Stomach (tissue), 9 donors: Measurements from ENCODE around the gene TAS1R3. TPM values are rescaled to one million over a fixed set of nuclear protein-coding genes. Genes with fewer than 3 reads are reported as not detected.
A peak's percentile ranks its signal among the peaks of the same experiment; 100 is the strongest.

Experiments used
- DNase-seq, 2 donors: peaks; one replicate each; pipeline versions ENCODE4 v3.0.0 to v3.0.0-alpha.2; 2013 to 2019
- H3K27ac ChIP-seq, 5 donors: fragments of 200-600 bp in 4 of 5; sonication (generic) in 4 of 5; one replicate each; pipeline ENCODE4 v1.5.1; 2013 to 2019; ENCODE audit warnings: mild to moderate bottlenecking in 1 of 5, moderate library complexity in 1 of 5
- H3K27me3 ChIP-seq, 3 donors: fragments of 200-600 bp; sonication (generic); one replicate each; pipeline ENCODE4 v1.5.1; 2017 to 2019; ENCODE audit warnings: mixed run types in 1 of 3
- H3K36me3 ChIP-seq, 4 donors: fragments of 200-600 bp; sonication (generic); 1 replicate in 3 of 4; 2 replicates in 1 of 4; pipeline ENCODE4 v1.5.1; 2016 to 2019
- H3K4me1 ChIP-seq, 4 donors: fragments of 200-600 bp; sonication (generic); one replicate each; pipeline ENCODE4 v1.5.1; 2016 to 2019
- H3K4me3 ChIP-seq, 4 donors: fragments of 200-600 bp; sonication (generic) in 3 of 4; one replicate each; pipeline ENCODE4 v1.5.1; 2016 to 2019; ENCODE audit warnings: mild to moderate bottlenecking in 1 of 4
- H3K9me3 ChIP-seq, 4 donors: fragments of 200-600 bp; sonication (generic); one replicate each; pipeline ENCODE4 v1.5.1; 2016 to 2019
- CTCF ChIP-seq, 7 experiments: fragments of 450-650 bp in 4 of 7; fragments of 200-600 bp in 3 of 7; sonication (generic) in 3 of 7; IDR thresholded peaks; one replicate each; pipeline ENCODE4 v1.5.1; 2016 to 2019; ENCODE audit warnings: antibody characterized with exemption in 7 of 7, control low read depth in 2 of 7, mild to moderate bottlenecking in 1 of 7
- EP300 ChIP-seq: sonication (generic); formaldehyde crosslinking; IDR thresholded peaks from one replicate; pipeline ENCODE4 v1.6.1; 2017; ENCODE audit warnings: antibody characterized with exemption
- POLR2A ChIP-seq, 4 donors: fragments of 450-650 bp; IDR thresholded peaks; one replicate each; pipeline ENCODE4 v1.6.1; 2016; ENCODE audit warnings: antibody characterized with exemption in 4 of 4, control low read depth in 2 of 4, mild to moderate bottlenecking in 1 of 4, moderate library complexity in 1 of 4
- POLR2AphosphoS5 ChIP-seq, 3 donors: sonication (generic); formaldehyde crosslinking; IDR thresholded peaks; one replicate each; pipeline ENCODE4 v1.6.1; 2016; ENCODE audit warnings: antibody characterized with exemption in 3 of 3
- WGBS, 5 donors: extraction: QIAGEN DNeasy Blood & Tissue Kit in 3 of 5; methylation state at CpG; one replicate each; pipeline versions ENCODE4 v1.1.5 to v1.1.7; 2013 to 2018; 5-methylcytosine and 5-hydroxymethylcytosine counted together
- intact Hi-C: fragments of 100-400 bp; cut with DNase I; formaldehyde crosslinking; loops from one replicate; pipeline ENCODE4 v1.15.1; 2023; ENCODE audit warnings: low total_unique reads
- polyA plus RNA-seq, 3 donors: library from polyadenylated mRNA; stranded (reverse); fragments of 200-250 nt; gene quantifications; one replicate each; pipeline ENCODE4 v1.2.3, GENCODE V29; 2013
- total RNA-seq, 5 donors: library from RNA; depleted of rRNA; stranded (reverse); fragments of >200 nt; gene quantifications; one replicate each; pipeline versions ENCODE4 v1.1.0 to v1.2.3, GENCODE V29; 2014 to 2016
- donor health status: healthy with polysubstance abuse.
- donor health status: Bipolar disorder and iron deficiency.
- donor health status: healthy.

TAS1R3 gene
- total and polyA plus RNA-seq, 8 donors, result 0.10 to 11.7 (median 0.37) TPM; not detected in 3

- Histone ChIP-seq H3K36me3 (peaks cover 8 to 42% (median 40%) of the 10 kb centered on the region in 4 donors), H3K27ac (peak overlapping the region in 1 of 5 donors; percentile 2), H3K4me3 (no peak overlapping the region), H3K27me3 (no peaks in the 10 kb centered on the region), H3K4me1 (peaks cover 11 to 41% (median 37%) of the 10 kb centered on the region in 4 donors), H3K9me3 (no peaks in the 10 kb centered on the region)
- intact Hi-C loops, result no loop called here
- 46 to 77% (median 55%) methylated on average over 18 to 48 of the region's 48 CpGs for WGBS, 5 donors
- TF ChIP-seq POLR2A (IDR thresholded peaks at IDR 0.05), result no peak
- TF ChIP-seq CTCF (IDR thresholded peaks at IDR 0.05), result no peak
- TF ChIP-seq POLR2AphosphoS5 (IDR thresholded peaks at IDR 0.05), result peak in 1 of 3 donors; percentile 34
- no peak for TF ChIP-seq EP300
- peak in 1 of 2 donors; percentile 80 for DNase-seq
Measured at GRCh38 chr1:1332774-1333480, 1.8 kb downstream of the TAS1R3 start.

- DNase-seq, result no peak
- intact Hi-C loops, result no loop called here
- TF ChIP-seq CTCF (IDR thresholded peaks at IDR 0.05) (no peak), EP300 (no peak), POLR2A (IDR thresholded peaks at IDR 0.05) (no peak), POLR2AphosphoS5 (IDR thresholded peaks at IDR 0.05) (no peak)
- Histone ChIP-seq H3K27me3 (no peaks in the 10 kb centered on the region), H3K4me1 (peaks cover 11 to 45% (median 42%) of the 10 kb centered on the region in 4 donors), H3K4me3 (no peak overlapping the region), H3K9me3 (no peaks in the 10 kb centered on the region), H3K36me3 (peaks cover 9 to 42% (median 40%) of the 10 kb centered on the region in 4 donors), H3K27ac (peak overlapping the region in 1 of 5 donors; percentile 2)
- WGBS, 5 donors, result 76 to 88% (median 83%) methylated on average over 5 to 36 of the region's 36 CpGs
Measured at GRCh38 chr1:1333551-1334241, 2.6 kb downstream of the TAS1R3 start.

- H3K4me3 ChIP-seq, result no peak overlapping the region
- H3K36me3 ChIP-seq, result peaks cover 17 to 52% (median 47%) of the 10 kb centered on the region in 4 donors
- 63 to 83% (median 72%) methylated on average over 1 to 11 of the region's 11 CpGs for WGBS, 5 donors
- no peaks in the 10 kb centered on the region for H3K9me3 ChIP-seq
- no peak overlapping the region for H3K27ac ChIP-seq
- H3K27me3 ChIP-seq, result no peaks in the 10 kb centered on the region
- peaks cover 11 to 46% (median 43%) of the 10 kb centered on the region in 4 donors for H3K4me1 ChIP-seq
- TF ChIP-seq POLR2AphosphoS5 (IDR thresholded peaks at IDR 0.05) (no peak), POLR2A (IDR thresholded peaks at IDR 0.05) (no peak), EP300 (no peak), CTCF (IDR thresholded peaks at IDR 0.05) (no peak)
- no peak for DNase-seq
- intact Hi-C loops, result no loop called here
Measured at GRCh38 chr1:1334835-1335234, 3.8 kb downstream of the TAS1R3 start.

GRCh38 chr1:1335283-1335682 is 4.2 kb downstream of the TAS1R3 start:
- no peaks in the 10 kb centered on the region for H3K9me3 ChIP-seq
- H3K4me3 ChIP-seq, result no peak overlapping the region
- 73 to 87% (median 78%) methylated on average over 9 to 16 of the region's 16 CpGs for WGBS, 5 donors
- no peak for TF ChIP-seq CTCF (IDR thresholded peaks at IDR 0.05)
- TF ChIP-seq POLR2A (IDR thresholded peaks at IDR 0.05), result no peak
- no peak for DNase-seq
- no peaks in the 10 kb centered on the region for H3K27me3 ChIP-seq
- no peak overlapping the region for H3K27ac ChIP-seq
- intact Hi-C loops, result no loop called here
- peaks cover 21 to 56% (median 52%) of the 10 kb centered on the region in 4 donors for H3K36me3 ChIP-seq
- H3K4me1 ChIP-seq, result peaks cover 11 to 46% (median 42%) of the 10 kb centered on the region in 4 donors
